ENCODE measurements around the gene CD300LF.

The CD300LF gene

DNA sequence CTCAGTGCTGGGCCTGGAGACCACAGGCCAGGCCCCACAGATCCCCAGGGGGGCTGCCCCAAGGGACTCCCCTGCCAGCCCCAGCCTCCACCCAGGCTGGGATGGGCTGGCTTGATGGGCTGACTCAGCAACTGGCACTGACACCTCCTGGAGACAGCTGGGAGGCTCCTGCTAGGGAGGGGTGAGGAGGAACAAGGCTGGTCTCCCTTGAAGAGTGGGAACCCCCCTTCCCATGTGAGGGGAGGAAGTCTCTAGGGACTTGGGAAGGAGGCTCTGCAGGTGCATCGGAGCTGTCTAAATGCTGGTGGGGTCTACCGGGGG is 46.1 kb upstream of the CD300LF start:
- peak; percentile 57 for DNase-seq (ENCODE audit: low spot score)
- in situ Hi-C loops (cut with MboI; ENCODE audit: low pct_unique_long_range_greater_than_20kb, low sequenced_read_pairs, unreplicated experiment), result loop anchor here (25.0 kb wide), 1 partner anchor 428 kb away; the partner anchor contains the start of gene SUMO2
- TF ChIP-seq, protein P1, sequence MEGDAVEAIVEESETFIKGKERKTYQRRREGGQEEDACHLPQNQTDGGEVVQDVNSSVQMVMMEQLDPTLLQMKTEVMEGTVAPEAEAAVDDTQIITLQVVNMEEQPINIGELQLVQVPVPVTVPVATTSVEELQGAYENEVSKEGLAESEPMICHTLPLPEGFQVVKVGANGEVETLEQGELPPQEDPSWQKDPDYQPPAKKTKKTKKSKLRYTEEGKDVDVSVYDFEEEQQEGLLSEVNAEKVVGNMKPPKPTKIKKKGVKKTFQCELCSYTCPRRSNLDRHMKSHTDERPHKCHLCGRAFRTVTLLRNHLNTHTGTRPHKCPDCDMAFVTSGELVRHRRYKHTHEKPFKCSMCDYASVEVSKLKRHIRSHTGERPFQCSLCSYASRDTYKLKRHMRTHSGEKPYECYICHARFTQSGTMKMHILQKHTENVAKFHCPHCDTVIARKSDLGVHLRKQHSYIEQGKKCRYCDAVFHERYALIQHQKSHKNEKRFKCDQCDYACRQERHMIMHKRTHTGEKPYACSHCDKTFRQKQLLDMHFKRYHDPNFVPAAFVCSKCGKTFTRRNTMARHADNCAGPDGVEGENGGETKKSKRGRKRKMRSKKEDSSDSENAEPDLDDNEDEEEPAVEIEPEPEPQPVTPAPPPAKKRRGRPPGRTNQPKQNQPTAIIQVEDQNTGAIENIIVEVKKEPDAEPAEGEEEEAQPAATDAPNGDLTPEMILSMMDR (IDR thresholded peaks at IDR 0.05; ENCODE audit: extremely low read depth, insufficient read depth, missing control alignments), result no peak

DNA sequence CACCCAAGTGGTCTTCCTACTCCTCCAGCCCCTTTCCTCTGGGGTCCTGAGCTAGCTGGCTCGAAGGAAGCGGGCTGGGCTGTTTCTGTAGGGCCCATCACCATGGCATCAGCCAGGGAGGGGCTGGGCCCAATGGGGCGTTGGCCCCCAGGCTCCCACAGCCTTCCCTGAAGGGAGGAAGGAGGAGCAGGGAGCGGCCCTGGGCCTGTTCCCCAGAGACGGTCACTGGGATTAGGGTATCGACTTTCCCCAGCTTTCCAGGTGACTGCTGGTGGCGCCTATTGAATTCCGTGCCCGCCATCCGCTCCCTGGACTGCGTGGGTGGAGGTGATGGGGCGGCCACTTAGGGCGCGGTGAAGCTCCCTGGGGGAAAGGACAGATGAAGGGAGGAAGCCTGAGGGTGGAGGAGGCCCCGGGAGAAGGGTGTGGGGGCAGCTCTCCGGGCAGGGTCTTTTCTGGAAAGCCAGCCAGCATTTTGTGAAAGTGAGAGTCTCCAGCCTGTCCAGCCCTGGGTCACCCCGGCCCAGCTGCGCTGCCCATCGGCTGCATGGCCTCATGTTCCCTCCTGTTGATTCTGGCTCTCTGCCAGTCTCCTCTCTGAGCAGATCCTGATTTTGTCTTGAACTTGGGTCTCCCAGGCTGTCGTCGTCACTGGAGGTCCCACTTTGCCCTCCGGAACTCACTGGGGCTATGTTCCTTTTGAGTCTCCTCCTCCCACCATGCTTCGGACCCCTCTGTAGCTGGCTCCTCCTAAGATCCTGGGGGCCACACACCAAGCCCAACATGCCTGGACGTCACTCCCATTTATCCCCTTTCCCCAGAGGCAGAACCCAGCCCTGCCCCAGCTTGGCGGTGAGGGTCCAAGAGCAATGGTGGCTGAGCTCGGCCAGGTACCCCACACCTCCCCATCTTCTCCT is 45.5 kb upstream of the CD300LF start:
- no peak for DNase-seq (ENCODE audit: low spot score)
- TF ChIP-seq, protein P1 (IDR thresholded peaks at IDR 0.05; ENCODE audit: extremely low read depth, insufficient read depth, missing control alignments), result no peak
- in situ Hi-C loops (cut with MboI; ENCODE audit: low pct_unique_long_range_greater_than_20kb, low sequenced_read_pairs, unreplicated experiment), result loop anchor here (25.0 kb wide), 1 partner anchor 429 kb away; the partner anchor contains the start of gene SUMO2

DNA sequence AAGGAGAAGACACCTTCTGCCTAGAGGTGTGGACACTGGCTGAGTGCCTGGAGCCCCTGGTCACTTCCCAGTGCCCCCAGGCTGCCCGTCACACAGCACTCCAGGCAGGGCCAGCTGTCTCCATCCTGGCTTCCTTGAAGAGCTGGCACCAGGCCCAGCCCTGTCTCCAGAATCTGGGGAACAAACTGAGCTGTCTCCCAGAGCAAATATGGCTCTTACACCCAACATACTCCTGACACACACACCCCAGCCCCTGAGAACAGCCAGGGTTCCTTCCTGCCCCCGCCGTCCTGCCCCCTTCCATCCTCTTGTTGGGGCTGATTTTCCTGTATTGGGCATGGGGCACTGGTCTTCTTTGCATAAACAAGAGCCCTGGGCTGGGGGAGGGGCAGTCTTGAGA is 44.8 kb upstream of the CD300LF start:
- TF ChIP-seq, protein P1 (IDR thresholded peaks at IDR 0.05; ENCODE audit: extremely low read depth, insufficient read depth, missing control alignments), result no peak
- in situ Hi-C loops (cut with MboI; ENCODE audit: low pct_unique_long_range_greater_than_20kb, low sequenced_read_pairs, unreplicated experiment), result loop anchor here (25.0 kb wide), 1 partner anchor 430 kb away; the partner anchor contains the start of gene SUMO2

DNA sequence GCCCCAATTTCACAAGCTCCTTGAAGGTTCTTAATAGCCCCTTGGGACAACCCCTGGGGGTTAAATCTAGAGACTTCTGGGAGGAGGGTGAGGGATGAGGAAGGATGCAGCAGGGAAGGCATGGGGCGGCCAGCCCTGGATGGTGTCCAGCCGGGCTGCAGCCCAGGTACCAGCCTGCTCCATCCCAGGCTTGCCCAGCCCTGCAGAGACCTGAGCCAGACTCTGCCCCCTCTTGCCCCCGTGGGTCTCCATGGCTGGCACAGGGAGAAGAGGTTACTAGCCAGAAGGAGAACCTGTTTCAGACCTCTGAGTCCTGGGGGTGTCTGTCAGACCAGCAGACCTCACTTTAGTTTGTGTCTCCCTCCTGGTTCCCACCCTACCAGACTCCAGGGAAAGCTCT is 44.2 kb upstream of the CD300LF start:
- in situ Hi-C loops (cut with MboI; ENCODE audit: low pct_unique_long_range_greater_than_20kb, low sequenced_read_pairs, unreplicated experiment), result loop anchor here (25.0 kb wide), 1 partner anchor 430 kb away; the partner anchor contains the start of gene SUMO2
- no peak for DNase-seq (ENCODE audit: low spot score)

More for the DNA sequence above, 44.8 kb upstream of the CD300LF start:
- no peak for DNase-seq (ENCODE audit: low spot score)

DNA sequence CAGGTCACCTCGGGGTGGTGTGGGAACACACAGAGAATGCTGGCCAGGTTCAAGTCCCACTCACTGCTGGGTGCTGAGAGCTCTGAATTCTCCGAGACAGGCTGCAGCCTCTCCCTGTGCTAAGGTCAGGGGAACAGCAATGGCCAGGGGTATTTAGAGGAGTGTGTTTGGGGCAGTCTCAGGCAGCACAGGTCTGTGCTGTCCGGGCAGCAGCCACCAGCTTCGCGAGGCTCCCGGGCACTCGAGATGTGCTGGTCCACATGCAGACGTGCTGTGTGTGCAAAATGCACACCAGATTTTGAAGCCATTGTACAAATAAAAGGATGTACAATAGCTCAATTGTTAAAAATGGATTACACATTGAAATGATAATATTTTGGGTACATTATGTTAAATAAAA is 42.8 kb upstream of the CD300LF start:
- no peak for DNase-seq (ENCODE audit: low spot score)
- in situ Hi-C loops (cut with MboI; ENCODE audit: low pct_unique_long_range_greater_than_20kb, low sequenced_read_pairs, unreplicated experiment), result loop anchor here (25.0 kb wide), 1 partner anchor 432 kb away; the partner anchor contains the start of gene SUMO2
- TF ChIP-seq, protein P1 (IDR thresholded peaks at IDR 0.05; ENCODE audit: extremely low read depth, insufficient read depth, missing control alignments), result no peak

More for the DNA sequence above, 44.2 kb upstream of the CD300LF start:
- TF ChIP-seq, protein P1 (IDR thresholded peaks at IDR 0.05; ENCODE audit: extremely low read depth, insufficient read depth, missing control alignments), result no peak

DNA sequence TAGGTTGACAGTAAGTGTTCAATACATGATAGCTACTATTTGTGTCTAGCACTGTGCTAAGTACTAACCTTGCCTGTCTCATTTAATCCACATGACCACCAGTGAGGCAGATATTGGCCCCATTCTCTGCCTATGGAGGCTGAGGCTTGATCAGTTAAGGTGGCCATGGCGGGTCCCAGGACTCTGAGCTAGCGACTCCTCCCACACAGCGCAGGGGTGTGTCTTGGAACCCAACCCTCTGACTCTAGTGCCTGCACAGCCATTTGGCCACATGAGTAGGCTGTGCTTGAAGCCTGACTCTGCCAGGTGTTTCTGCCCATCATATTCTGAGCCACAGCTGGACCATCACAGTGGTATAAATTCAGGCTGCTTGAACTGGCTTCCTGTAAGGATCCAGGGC is 42.1 kb upstream of the CD300LF start:
- DNase-seq (ENCODE audit: low spot score), result no peak
- in situ Hi-C loops (cut with MboI; ENCODE audit: low pct_unique_long_range_greater_than_20kb, low sequenced_read_pairs, unreplicated experiment), result loop anchor here (25.0 kb wide), 1 partner anchor 432 kb away; the partner anchor contains the start of gene SUMO2
- TF ChIP-seq, protein P1 (IDR thresholded peaks at IDR 0.05; ENCODE audit: extremely low read depth, insufficient read depth, missing control alignments), result no peak
